ENCODE data around the gene PRSS23. TPM values are rescaled to one million over a fixed set of nuclear protein-coding genes. Genes with fewer than 3 reads are reported as not detected.
"Not testable (repeated sequence)": the region's sequence is repeated elsewhere in the genome, so short reads cannot be mapped to it uniquely, and the experiment has no call there.

Gene PRSS23
- total and polyA plus RNA-seq, 9 donors: 13.5 to 129 (median 40.8) TPM

DNA sequence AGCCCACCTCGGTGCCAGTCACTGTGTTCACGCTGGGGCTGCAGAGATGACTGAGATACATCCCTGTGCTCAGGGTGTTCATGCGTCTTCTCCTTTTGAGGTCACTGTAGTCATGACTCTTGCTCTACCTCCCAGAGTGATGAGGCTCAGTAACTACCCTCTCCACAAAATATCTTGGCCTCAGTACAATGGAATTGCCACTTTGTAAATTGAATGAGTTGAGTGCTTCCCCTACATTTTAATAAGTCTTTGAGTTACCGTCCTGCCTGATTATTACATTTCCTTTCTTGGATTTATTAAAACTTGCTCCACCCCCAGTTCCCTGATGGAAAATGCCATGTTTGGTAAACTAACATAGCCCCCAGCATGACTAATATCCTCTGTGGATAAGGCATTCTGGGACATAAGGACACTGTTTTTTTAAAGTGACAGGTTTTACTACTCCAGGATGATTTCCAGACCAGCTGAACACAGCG is 15.9 kb downstream of the PRSS23 start:
- Histone ChIP-seq H3K27ac (no peak overlapping the region), H3K27me3 (no peaks in the 10 kb centered on the region), H3K9me3 (no peaks in the 10 kb centered on the region), H3K36me3 (no peaks in the 10 kb centered on the region), H3K4me1 (ENCODE audit: insufficient read depth) (peaks cover 1% of the 10 kb centered on the region), H3K4me3 (no peak overlapping the region)
- intact Hi-C loops (cut with DNase I): loop anchor here in 3 of 4 donors (5.0 to 10.0 kb wide), 3 partner anchors 209 to 881 kb away; no protein-coding TSS in a partner anchor
- no peak for DNase-seq
- 70 to 77% (median 73%) methylated on average over 5 of the region's 5 CpGs for WGBS, 3 donors
- TF ChIP-seq POLR2A (IDR thresholded peaks at IDR 0.05) (no peak), EP300 (IDR thresholded peaks at IDR 0.05) (no peak)
- TF ChIP-seq, protein P1, sequence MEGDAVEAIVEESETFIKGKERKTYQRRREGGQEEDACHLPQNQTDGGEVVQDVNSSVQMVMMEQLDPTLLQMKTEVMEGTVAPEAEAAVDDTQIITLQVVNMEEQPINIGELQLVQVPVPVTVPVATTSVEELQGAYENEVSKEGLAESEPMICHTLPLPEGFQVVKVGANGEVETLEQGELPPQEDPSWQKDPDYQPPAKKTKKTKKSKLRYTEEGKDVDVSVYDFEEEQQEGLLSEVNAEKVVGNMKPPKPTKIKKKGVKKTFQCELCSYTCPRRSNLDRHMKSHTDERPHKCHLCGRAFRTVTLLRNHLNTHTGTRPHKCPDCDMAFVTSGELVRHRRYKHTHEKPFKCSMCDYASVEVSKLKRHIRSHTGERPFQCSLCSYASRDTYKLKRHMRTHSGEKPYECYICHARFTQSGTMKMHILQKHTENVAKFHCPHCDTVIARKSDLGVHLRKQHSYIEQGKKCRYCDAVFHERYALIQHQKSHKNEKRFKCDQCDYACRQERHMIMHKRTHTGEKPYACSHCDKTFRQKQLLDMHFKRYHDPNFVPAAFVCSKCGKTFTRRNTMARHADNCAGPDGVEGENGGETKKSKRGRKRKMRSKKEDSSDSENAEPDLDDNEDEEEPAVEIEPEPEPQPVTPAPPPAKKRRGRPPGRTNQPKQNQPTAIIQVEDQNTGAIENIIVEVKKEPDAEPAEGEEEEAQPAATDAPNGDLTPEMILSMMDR (IDR thresholded peaks at IDR 0.05): no peak

DNA sequence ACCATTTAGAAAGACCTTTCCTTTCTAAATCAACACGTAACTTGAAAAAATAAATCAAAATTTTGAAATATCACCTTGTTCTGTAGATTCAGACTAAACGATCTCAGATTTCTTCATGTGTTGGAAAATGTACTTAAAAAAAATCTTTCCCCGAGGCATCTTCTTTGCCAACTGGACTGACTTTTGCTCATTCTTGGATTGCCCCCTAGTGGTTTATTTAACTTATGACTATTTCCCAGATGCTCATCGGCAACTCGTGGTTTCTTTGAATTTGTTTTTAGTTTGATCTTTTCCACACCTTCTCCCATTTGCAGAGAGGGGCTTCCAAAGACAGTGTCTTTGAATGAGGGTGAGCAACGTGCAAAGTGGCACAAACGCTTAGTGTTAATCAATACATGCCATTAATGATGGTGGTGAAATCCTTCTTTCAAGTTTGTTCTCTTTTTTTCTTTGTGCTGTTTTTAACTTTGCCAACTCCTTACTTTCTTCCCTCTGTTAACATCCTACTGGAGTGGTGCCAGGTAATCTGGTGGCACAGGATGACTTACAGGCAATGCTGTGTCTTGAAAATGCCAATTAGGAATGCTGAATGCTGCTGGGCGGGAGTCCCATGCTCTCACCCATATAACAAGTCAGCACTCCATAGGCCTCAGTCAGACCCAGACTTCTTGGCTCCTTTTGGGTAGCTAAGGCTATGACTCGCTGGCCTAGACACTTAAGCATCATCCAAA is 18.3 kb downstream of the PRSS23 start:
- Histone ChIP-seq H3K9me3 (no peaks in the 10 kb centered on the region), H3K4me1 (ENCODE audit: insufficient read depth) (peaks cover 1% of the 10 kb centered on the region), H3K27me3 (no peaks in the 10 kb centered on the region), H3K27ac (no peak overlapping the region), H3K36me3 (no peaks in the 10 kb centered on the region), H3K4me3 (no peak overlapping the region)
- WGBS, 3 donors: 14 to 15% (median 15%) methylated on average over 9 of the region's 9 CpGs
- intact Hi-C loops (cut with DNase I): loop anchor here (2.0 to 10.0 kb wide), 4 partner anchors 211 to 884 kb away; no protein-coding TSS in a partner anchor
- DNase-seq: no peak
- TF ChIP-seq, protein P1 (IDR thresholded peaks at IDR 0.05): peak; percentile 37 to 89 (median 87)
- no peak for TF ChIP-seq POLR2A (IDR thresholded peaks at IDR 0.05)

DNA sequence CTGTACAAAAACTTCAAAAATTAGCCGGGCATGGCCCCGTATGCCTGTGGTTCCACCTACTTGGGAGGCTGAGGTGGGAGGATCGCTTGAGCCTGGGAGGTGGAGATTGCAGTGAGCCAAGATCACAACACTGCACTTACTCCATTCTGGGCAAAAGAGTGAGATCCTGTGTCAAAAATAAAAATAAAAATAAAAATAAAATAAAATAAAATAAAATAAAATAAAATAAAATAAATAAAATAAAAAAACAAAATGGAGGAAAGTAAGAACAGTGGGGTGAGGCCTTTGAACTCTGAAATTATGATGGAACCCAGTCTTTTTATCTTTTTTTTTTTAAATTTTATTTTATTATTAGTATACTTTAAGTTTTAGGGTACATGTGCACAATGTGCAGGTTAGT is 23.8 kb downstream of the PRSS23 start:
- intact Hi-C loops (cut with DNase I); H3K4me3 ChIP-seq; H3K9me3 ChIP-seq; H3K4me1 ChIP-seq (ENCODE audit: insufficient read depth); DNase-seq; H3K36me3 ChIP-seq; H3K27ac ChIP-seq; H3K27me3 ChIP-seq: not testable (repeated sequence)
- WGBS, 3 donors: 96 to 99% (median 96%) methylated on average over 3 of the region's 3 CpGs

DNA sequence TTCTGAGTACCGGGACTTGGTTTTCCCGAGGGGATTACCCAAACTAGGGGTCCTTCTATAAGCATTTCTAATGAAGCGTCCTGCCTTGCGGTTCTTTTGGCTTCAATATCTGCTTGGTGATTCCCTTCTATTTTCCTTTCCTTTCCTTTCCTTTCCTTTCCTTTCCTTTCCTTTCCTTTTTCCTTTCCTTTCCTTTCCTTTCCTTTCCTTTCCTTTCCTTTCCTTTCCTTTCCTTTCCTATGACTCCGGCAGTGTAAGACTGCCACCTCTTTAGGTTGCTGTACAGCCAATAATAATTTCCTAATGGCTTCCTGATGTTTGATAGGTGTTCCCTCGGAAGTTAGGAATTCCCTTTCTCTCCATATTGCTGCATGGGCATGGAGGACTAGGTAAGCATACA is 34.0 kb downstream of the PRSS23 start:
- H3K4me1 ChIP-seq (ENCODE audit: insufficient read depth); H3K4me3 ChIP-seq; H3K36me3 ChIP-seq; DNase-seq; intact Hi-C loops (cut with DNase I); H3K27ac ChIP-seq; H3K27me3 ChIP-seq; H3K9me3 ChIP-seq: not testable (repeated sequence)
- WGBS, 3 donors: 97 to 99% (median 98%) methylated on average over 6 of the region's 6 CpGs

DNA sequence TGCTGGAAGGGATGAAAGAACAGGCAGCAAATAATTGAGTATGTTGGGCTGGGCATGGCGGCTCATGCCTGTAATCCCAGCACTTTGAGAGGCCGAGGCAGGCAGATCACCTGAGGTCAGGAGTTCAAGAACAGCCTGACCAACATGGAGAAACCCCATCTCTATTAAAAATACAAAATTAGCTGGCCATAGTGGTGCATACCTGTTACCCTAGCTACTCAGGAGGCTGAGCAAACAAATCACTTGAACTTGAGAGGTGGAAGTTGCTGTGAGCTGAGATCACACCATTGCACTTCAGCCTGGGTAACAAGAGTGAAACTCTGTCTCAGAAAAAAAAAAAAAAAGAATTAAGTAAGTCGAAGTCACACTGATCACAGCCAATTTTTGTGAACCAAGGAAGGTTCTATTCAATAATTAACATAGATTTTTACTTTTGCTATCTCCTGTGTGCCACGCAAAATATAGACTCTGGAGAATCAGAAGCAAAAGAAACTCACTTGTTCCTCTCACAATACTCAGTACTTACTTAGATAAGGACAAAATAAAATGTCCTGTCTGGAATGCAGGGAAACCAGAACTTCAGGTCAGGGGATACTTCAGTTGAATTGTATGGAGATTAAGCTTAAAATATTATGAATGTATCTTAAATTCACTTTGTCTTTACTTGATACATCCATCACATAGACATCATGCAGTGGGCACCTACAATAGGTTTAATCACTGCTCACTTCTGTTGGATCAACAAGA is 44.6 kb downstream of the PRSS23 start:
- DNase-seq; H3K4me1 ChIP-seq (ENCODE audit: insufficient read depth); H3K27ac ChIP-seq; H3K36me3 ChIP-seq; H3K4me3 ChIP-seq; H3K27me3 ChIP-seq; intact Hi-C loops (cut with DNase I); H3K9me3 ChIP-seq: not testable (repeated sequence)
- 84 to 89% (median 88%) methylated on average over 4 of the region's 4 CpGs for WGBS, 3 donors

DNA sequence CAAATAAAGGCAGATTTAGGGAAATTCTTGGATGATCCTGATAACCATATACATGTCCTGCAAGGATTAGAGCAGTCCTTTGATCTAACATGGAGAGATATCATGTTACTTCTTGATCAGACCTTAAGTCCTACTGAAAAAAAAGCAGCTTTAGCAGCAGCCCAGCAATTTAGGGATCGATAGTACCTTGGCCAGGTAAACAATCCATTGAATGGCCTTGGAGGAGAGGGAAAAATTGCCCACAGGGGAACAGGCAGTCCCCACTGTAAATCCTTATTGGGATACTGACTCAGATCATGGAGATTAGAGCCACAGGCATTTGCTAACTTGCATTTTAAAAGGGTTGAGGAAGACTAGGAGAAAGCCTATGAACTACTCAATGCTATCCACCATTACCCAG is 47.8 kb downstream of the PRSS23 start:
- intact Hi-C loops (cut with DNase I): no loop called here
- Histone ChIP-seq H3K4me1 (ENCODE audit: insufficient read depth) (no peaks in the 10 kb centered on the region), H3K27me3 (no peaks in the 10 kb centered on the region), H3K9me3 (no peaks in the 10 kb centered on the region), H3K27ac (no peak overlapping the region), H3K4me3 (no peak overlapping the region), H3K36me3 (no peaks in the 10 kb centered on the region)
- WGBS, 3 donors: 67 to 75% (median 74%) methylated on average over 1 of the region's 1 CpG
- DNase-seq: no peak
- no peak for TF ChIP-seq EP300 (IDR thresholded peaks at IDR 0.05)
- TF ChIP-seq POLR2A (IDR thresholded peaks at IDR 0.05): no peak
- TF ChIP-seq, protein P1 (IDR thresholded peaks at IDR 0.05): no peak

Data from ovary (tissue), 9 donors.